GM21423 (cell line): ENCODE results near the gene PMM1.

Experiments used
- ATAC-seq: cut with Tn5 transposase; IDR thresholded peaks from one replicate; pipeline ENCODE4 v1.9.1; 2021; ENCODE audit warnings: mild to moderate bottlenecking, moderate library complexity; ENCODE audit not compliant: unreplicated experiment

The PMM1 gene

DNA sequence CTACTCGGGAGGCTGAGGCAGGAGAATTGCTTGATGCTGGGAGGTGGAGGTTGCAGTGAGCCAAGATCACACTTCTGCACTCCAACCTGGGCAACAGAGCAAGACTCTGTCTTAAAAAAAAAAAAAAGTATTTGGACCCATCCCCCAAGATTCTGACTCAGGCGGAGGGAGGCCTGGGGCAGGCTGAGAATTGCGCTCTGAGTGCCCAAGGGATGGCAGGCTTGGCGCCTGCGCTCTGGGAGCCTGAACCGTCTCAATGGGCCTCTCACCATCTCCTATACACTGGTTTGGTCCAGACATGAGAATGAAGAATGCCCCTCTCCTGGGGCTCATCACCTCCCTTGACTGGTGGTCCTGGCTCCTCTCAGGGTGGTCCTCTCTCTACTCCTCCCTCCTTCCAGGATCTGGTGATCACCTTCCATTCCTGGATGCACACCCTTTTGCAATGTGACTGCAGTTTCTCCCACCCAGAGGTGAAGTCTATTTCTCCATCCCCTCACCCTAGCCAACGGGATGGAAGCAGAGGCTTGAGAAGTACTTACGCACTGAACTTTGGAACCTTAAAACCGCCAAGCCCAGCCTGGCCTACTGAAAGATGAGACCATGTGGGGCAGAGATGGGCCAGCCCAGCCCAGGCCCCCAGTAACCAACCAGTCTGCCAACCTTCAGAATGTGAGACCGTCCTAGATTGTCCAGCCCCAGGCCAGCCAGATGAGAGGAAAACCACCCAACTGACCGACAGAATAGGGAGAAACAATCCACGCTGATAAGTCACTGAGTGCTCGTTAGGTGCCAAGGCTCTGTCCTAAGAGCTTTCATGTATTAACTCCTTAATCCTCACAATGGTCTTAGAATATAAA is 50.3 kb downstream of the PMM1 start:
- no peak for ATAC-seq

DNA sequence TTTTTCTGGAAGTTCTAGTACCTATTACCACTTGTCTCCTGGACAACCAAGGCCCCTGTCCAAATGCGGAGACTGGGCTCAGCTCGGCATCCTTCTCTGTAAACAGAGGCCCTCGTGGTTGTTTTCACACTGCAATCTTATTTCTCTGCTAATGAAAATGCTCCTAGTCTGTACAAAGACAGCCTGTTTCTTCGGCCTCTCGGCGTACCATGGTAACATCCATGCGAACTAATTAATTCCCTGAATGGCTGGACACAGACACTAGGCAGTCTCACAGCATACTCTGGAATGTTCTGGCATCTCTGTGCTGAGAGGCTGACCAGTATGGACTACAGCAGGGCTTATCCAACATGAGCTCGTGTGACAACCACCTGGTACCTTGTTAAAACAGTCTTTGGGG is 51.1 kb downstream of the PMM1 start:
- ATAC-seq: no peak

DNA sequence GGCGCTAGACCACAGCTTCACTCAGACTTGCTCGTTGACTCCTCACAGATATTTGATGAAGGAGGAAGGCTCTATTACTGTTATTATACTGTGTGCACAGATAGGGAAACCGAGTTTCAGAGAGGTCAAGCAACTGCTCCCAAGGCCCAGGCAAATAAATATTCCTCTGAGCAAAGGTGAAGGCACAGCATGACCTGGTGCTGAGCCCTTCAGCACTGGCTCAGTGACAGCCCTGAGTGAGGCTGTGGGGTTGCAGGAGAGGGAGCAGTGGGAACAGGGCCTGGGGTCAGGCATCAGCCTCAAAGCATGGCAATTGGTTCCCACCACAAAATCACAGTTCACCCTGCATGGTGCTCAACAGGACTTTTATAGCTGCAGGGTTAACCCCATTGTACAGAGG is 52.4 kb downstream of the PMM1 start:
- no peak for ATAC-seq

DNA sequence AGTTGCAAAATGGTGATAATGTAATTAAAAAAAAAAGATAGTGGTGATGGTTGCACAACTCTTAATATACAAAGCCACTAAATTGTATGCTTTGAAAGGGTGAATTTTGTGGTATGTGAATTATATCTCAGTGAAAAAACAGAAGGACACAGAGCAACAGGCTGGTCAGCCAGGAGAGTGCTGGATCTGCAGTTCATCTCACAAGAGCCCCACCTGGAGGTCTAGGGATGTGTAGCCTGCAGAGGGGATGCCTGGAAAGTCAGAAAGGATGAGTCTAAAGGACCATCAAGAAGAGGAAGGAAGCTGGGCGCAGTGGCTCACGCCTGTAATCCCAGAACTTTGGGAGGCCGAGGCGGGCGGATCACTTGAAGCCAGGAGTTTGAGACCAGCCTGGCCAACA is 54.4 kb downstream of the PMM1 start:
- no peak for ATAC-seq

DNA sequence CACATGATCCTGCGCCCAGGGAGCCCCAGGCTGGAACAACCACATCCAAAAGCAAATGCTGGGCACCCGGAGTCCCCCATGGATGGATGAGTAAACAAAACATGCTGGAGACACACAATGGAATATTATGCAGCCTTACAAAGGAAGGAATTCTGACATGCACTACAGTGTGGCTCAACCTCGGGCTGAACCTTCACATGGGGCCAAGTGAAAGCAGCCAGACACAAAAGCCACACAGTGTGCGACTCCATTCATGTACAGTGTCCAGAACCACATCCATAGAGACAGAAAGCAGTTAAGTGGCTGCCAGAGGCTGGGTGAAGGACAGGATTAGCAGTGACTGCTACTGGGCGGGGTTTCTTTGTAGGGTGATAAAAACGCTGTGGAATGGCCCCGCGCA is 55.4 kb downstream of the PMM1 start:
- no peak for ATAC-seq

DNA sequence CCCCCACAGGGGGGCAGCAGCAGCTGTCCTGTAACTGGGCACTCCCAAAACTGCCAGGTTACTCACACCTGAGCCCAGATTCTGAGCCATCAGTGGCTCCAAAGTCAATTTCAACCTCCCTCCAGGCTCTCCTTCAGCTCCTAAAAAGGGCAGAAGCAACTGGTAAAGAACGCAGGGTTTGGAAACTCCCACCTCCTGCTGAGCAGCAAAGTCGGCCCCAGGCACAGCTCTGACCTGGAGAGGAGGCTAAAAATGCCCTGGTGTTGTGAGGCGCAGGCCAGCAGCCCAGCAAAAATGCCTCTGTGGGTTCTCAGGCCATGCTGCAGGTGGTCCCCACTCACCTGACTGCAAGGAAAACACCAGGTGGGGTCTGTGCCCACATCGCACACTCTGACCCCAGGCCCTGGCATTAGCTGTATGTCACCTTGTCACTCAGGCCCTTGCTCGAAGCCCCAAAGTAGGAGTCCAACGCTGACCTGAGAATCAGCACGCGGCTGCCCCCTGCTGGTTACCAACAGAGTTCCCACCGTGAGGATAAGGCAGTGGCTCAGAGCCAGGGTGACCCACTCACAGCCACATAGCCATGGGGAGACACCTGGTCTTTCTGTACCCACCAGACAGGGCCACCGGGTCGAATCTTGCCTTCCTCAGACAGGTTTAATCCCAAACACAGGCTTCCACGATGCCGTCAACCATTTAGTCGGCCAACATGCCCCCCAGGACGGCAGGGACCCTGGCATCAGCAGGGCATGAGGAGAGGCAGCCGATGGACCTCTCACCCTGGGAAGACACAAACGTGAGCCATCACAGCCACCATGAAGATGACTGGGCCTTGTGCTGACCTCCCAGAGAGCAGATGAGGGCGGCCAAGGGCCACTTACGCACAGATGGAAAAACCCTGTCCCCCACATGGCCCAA is 56.5 kb downstream of the PMM1 start:
- no peak for ATAC-seq

DNA sequence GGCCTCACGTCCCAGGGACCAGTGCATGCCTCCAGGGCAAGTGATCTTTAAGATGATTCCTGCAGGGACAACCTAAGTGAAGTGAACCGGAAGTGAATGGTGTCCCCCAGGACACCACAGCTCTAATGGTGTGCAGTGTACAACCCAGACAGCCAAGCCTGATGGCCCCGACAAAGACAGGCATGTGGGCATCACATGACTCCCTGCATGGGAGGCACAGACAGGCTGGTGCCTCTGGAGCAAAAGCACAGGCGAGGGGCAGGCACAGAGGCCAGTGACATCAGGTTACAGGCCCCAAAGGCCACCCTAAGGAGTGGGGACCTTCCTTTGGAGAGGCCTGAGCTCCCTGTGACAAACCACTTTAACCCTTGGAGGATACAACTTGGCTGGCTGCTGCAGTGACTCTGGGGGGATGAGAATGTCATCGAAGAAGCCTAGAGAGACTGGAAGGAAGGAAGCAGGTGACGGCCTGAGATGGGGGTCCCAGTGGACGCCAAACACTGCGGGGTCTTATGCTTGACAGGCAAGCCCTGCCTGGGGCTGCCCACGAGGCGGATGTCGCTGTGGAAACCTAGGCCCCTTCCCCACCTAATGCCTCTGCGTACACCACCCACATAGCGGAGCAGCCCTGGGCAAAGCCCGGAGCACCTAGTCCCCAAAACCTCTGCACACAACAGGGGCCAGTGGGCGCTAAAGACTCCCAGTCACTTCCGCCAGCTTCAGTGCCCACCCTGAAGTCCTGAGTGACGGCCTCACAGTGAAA is 57.7 kb downstream of the PMM1 start:
- ATAC-seq: no peak

DNA sequence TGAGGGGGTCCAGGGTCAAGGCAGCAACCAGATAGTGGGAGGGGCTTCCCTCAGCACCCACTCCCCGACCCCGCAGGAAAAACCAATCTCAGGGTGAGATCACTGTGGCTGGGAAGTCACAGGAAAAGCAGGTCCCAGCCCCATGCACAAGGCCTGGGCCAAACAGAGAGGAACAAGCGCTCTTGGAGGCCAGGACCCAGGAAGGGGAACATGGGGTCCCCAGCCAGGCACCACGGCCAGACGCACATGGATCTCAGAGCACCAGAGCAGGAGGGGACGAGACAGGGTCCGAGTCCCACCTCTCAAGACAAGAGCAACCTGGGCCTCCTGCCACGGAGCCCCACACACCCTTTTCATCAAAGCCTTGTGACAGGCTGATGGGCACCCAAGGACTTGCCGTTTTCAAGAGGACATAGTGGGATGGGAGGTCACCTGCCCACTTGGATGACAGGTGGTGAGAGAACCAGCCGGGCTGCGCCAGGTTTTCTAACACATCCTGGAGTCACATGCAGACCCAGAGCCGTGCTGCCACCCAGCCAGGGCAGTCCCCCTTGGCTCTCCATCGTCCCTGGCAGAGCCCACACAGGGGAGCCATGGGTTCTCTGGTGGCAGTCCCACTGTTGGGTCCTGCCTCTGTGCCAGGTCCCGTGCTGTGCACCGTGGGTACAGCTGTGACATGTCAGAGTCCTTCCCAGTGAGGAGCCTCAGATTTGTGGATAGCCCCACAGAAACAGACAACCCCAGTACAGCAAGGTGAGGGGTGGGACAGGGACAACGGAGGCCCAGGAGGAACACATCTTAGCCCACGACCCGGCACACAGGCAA is 58.5 kb downstream of the PMM1 start:
- no peak for ATAC-seq

DNA sequence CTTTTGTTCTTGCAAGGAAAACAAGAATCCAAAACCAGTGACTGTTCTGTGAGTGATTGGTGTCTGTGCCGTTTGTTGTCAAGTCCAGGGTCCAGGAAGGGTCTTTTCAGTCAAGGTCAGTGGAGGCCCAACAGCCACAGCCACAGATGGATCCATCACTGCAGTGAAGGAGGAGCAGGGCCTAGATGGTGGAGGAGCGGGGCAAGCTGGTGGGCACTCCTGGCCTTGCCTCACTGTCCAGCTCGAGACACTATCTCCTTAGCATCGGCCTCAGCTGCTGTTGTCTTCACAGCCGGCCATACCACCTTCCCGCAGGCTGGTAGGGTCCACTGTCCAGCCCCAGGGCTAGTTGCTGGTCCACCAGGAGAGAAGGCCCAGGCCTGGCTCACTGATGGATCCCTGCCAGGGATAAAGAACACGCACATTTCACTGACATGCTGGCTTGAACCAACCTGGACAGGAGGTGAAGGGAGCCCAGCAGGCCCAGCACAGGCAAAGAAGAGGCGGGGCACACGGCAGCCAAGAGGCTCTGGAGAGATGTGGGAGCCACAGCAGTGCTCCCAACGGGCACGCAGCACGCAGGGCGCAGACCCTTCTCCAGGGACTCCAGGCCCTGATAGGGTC is 60.6 kb downstream of the PMM1 start:
- no peak for ATAC-seq

DNA sequence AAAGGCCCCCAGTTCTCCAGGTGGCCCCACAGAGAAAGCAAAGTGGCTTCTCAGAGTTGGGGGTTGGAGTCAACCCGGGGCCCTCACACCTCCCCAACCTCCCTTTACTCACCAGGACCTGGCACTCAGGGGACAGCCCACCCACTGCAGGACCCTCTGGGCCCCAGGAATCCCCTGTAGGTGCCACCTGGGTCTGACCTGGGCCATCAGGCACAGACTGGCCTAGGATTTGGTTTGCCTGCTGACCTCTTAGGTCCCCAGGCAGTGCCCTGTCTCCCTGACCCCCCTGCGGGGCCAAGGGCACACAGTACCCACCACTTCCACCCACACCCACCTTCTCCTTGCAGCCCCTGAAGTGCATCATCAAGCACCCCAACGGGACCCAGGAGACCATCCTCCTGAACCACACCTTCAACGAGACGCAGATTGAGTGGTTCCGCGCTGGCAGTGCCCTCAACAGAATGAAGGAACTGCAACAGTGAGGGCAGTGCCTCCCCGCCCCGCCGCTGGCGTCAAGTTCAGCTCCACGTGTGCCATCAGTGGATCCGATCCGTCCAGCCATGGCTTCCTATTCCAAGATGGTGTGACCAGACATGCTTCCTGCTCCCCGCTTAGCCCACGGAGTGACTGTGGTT is 61.4 kb downstream of the PMM1 start:
- no peak for ATAC-seq
